NCI-H510A (cell line): Measurements from ENCODE around the gene ABCA3.

Experiments
- DNase-seq: peaks from one replicate; lab custom pipeline; 2025; lab: John Stamatoyannopoulos, UW

Gene ABCA3

GRCh38 chr16:2350500-2350899 lies 10.0 kb upstream of the ABCA3 start:
- DNase-seq = no peak

DNA sequence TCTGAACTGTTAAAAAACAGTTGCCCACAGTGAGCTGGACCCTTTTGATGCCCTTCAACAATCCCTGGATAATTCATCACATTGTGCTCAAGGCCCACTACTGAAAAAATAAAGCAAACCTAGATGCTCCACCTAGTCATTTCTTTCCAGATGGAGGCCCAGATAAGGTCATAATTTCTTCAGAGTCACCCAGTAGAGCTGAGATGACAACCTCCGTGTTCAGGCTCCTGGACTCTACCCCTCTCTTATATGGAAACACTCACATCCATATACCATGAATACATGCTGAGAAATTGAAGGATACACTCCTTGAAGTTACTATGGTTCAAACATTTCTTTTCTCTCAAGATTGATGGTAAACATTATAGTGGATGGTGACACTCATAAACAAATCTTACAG lies 2.7 kb upstream of the ABCA3 start:
- DNase-seq = no peak

GRCh38 chr16:2341456-2342447 lies 1.2 kb upstream of the ABCA3 start:
- no peak for DNase-seq

DNA sequence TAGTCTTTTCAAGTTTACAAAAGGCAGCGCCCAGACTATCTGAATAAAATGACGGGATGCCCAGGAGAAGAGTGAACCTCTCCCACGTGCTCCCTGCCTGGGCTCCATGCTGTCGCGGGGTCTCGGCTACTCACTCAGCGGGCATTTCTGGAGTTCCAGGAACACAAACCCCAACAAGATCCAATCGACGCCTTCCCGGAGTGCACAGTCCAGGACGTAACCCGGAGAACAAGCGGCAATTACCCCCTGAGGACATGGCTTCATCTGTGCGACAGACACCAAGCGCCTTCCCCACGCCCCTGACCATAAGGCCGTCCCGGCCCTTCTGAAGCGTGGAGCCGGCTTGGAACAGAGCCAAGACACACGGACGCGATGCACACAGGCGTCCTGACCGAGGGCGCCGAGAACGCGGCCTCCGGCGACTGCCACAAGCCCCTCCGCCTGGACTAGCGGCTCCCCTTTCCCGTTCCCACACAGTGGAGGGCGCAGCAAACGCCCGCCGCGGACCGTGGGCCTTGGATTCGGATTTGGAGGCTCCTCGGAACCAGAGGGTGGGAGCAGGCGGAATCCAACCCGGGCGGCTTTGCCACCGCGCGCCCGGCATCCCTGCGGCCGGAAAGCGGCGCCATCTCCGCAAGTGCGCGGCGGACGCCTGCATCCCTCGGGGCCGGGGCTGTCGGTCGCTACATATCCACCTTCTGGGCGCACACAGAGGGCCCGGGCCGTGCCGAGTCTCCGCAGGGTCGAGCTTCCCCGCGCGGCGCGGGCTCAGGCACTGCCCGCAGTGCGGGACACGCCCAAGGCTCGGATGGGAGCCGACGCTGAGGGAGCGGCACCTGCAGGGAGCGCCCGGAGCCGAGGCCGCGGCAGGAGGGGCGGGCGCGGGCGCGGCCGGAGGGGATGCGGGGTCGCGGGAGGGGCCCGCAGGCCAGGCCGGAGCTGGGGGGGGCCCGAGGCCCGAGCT lies 725 bp downstream of the ABCA3 start:
- peak; percentile 20 for DNase-seq

GRCh38 chr16:2337431-2338296 lies 2.9 kb downstream of the ABCA3 start:
- DNase-seq = no peak

GRCh38 chr16:2335286-2335895 lies 5.1 kb downstream of the ABCA3 start:
- no peak for DNase-seq

DNA sequence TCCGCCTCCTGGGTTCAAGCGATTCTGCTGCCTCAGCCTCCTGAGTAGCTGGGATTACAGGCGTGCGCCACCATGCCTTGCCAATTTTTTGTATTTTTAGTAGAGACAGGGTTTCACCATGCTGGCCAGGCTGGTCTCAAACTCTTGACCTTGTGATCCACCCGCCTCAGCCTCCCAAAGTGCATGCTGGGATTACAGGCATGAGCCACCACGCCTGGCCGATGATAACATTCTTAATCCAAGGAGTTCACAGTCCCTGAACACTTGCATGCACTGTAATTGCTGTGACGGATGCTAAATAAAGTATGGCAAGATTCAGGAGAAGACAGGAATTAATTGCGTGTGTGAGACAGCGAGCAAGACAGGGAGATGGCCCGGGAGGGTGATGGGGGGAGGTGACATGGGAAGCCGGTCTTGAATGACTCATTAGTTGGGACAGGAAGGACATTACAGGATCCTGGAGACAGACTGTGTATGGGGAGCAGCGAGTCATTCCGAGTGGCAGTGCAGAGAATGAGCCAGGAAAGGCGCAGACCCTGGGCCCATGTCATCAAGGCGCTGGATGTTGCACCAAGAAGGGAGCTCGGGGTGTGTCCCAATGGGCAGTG lies 6.7 kb downstream of the ABCA3 start:
- no peak for DNase-seq

DNA sequence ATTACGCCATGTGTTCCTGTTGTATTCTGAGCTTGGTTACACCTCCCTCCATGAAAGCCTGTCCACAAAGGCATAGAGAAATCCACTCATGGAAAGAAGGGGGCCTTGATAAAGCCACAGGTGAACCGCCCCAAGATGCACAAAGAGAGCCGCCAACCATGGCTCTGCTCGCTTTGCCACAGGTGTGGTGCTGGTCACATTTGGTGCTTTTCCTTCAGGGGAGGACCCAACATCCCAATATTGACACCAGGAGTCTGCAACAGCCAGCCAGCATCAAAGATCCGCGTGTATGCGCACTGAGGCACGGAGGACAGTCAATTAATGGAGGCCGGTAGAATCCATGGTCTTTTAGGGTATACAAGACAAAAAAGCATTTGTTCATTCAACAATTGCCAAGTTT lies 7.3 kb downstream of the ABCA3 start:
- DNase-seq = no peak

DNA sequence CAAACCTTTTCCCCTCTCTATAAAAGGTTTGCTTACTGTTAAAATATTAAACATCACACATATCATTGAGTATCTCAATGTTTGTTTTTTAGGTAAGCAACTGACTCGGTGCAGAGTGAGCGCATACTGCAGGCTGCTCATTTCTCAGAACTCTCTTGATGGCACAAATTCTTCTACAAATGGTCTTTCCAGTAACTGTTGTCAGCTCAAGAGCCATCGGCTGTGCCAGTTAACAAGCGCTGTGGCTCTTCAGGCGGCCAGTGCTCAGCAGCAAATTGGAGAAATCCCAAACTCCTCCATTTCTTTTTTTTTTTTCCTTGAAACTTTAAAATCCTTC lies 8.6 kb downstream of the ABCA3 start:
- no peak for DNase-seq

DNA sequence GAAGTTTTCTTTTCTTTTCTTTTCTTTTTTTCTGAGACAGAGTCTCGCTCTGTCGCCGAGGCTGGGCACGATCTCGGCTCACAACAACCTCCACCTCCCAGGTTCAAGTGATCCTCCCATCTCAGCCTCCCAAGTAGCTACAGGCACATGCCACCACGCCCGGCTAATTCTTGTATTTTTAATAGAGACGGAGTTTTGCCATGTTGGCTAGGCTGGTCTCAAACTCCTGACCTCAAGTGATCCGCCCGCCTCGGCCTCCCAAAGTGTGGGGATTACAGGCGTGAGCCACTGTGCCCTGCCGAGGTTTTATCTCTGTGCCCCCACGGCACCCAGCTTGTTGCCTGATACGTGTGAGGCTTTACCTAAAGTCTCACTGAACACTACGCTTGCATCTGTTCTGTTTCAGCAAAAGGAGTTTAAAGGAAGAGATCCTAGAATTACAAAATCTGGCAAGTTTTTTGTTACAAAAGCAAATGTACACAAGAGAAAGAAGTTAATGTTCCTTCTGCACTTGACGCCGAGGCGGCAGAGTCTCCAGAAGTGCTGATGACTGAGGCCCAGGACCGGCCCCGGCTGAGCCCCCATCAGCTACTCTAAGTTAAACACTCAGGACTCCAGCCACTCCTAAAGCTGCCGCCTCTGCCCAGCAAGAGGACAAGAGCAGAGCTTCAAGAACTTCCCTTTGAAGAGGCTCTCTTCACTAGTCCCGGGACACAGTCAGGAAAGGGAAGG lies 9.2 kb downstream of the ABCA3 start:
- no peak for DNase-seq

- no peak for DNase-seq
These were observed 11.0 kb downstream of the ABCA3 start for GRCh38 chr16:2329532-2329931.

DNA sequence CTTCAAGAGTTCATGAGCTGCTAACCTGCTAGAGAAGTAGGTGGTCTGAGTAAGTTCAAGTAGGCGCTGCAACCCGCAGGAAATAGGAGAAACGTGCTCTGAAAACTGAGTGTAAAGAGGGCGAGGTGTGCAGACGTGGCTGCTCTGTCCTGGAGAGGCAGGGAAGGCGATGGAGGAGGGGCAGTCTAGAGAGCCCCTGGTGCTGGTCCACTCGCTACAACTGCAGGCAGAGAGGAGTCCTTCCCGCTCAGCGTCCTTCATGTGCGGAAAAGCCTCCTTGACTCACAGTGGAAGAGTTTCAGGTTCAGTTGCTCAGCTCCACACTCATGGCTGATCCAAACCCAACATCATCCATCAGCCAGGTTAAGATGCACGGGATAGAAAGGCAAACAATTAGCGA lies 12.1 kb downstream of the ABCA3 start:
- DNase-seq = no peak

DNA sequence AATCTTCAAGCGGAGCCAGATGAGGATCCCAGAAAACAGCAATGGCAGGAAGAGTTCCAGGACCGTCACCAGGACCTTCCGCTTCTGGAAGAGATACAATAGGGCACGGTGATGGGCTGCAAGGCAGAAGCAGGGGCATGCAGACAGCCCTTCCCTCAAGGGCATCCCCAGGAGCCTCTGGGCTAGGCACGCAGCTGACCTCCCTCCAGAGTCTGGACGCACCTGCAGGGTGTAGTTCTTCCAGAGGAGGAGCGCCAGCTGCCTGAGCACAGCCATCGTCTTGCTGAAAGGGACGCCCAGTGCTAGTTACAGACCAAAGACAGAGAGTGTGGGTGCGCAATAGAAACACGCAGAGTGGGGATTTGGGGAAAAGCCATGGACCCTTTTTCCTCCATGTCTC lies 14.3 kb downstream of the ABCA3 start:
- no peak for DNase-seq

DNA sequence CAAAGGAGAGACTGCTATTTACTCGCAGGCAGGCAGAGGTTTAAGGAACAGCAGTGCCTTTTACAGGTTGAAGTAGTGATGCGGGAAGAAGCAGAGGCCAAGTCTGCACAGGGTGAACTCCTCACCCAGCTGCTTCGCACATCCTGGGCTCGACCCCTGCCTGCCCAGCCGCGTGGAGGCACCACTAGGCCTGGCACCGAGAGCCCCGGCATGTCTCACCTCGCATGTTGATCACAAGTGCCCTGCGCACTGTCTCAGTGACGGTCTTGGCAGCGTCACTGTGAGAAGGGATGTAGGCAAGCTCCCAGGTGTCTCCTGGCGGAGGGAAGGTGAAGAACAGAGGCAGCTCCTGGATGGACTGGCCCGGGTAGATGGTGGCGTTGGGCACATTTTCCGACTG lies 14.7 kb downstream of the ABCA3 start:
- no peak for DNase-seq

GRCh38 chr16:2325181-2325580 lies 15.3 kb downstream of the ABCA3 start:
- DNase-seq = no peak

- no peak for DNase-seq
These were observed 16.1 kb downstream of the ABCA3 start for GRCh38 chr16:2324296-2324859.

- DNase-seq = no peak
These were observed 16.8 kb downstream of the ABCA3 start for GRCh38 chr16:2323701-2324100.

GRCh38 chr16:2319606-2320005 lies 20.9 kb downstream of the ABCA3 start:
- DNase-seq = no peak

DNA sequence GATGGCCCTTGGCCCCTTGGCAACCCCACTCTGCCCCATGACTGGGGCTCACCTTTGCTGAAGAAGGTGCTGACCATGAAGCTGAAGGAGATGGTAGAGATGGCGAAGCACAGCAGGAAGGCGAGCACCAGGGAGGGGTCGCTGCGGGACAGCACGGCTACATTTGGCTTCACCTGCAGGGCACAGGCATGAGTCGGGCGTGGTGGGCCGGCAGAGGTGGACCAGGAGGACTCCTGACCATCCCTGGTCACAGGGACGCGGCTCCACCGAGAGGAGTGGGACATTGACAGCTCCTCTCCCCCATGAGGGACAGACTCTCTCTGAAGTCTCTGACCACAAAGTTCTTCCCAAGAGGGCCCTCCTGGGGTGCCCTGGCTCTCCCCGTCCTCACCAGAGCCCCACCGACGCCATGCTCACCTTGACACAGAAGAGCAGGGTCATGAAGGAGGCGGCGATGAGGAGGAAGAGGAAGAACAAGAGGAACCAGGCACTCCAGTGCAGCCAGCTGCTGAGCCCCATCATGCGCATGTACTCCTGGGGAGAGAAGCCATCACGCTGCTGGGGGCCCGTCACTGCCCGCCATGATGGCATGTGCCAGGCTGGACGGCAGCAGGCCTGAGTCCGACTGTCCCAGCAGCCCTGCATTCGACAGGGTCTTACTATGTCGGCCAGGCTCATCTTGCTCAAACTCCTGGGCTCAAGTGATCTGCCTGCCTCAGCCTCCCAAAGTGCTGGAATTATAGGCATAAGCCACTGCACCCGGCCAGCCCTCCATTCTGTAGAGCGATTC lies 23.1 kb downstream of the ABCA3 start:
- no peak for DNase-seq
